ENCODE data around the gene KRTAP5-5.

KRTAP5-5 gene

GRCh38 chr11:1665313-1665712, 35.7 kb downstream of the KRTAP5-5 start:
- H3K9ac ChIP-seq (ENCODE audit: low read length): no peak overlapping the region
- no peak overlapping the region for H3K4me2 ChIP-seq (ENCODE audit: low read length)
- 0 out of 2 replicates have a peak, but pooled peaks cover 5% of the 10 kb centered on the region for H3K27me3 ChIP-seq (ENCODE audit: insufficient read depth, low read length)
- no peaks in the 10 kb centered on the region for H3K4me1 ChIP-seq (ENCODE audit: insufficient read depth, low read length, severe bottlenecking)
- no peaks in the 10 kb centered on the region for H4K20me1 ChIP-seq (ENCODE audit: insufficient read depth, low read length)
- no peak for TF ChIP-seq CTCF (IDR thresholded peaks at IDR 0.05; ENCODE audit: low read length)
- no peak for TF ChIP-seq EZH2 (IDR thresholded peaks at IDR 0.05; ENCODE audit: borderline replicate concordance, low read length)
- H3K4me3 ChIP-seq (ENCODE audit: low read depth, low read length, poor library complexity, severe bottlenecking): no peak overlapping the region
- no peaks in the 10 kb centered on the region for H3K9me3 ChIP-seq (ENCODE audit: low read length)
- H3K79me2 ChIP-seq (ENCODE audit: insufficient read depth, low read length): no peaks in the 10 kb centered on the region
- no peak overlapping the region for H2AFZ ChIP-seq (ENCODE audit: low read length)
- no peaks in the 10 kb centered on the region for H3K36me3 ChIP-seq (ENCODE audit: insufficient read depth, low read length)
- H3K9me2 ChIP-seq (ENCODE audit: low read depth, low read length): no peaks in the 10 kb centered on the region
- no peaks in the 10 kb centered on the region for H3F3A ChIP-seq (ENCODE audit: insufficient read depth, low read length)
- no peak overlapping the region for H3K27ac ChIP-seq (ENCODE audit: low read depth, low read length, poor library complexity, severe bottlenecking)

DNA sequence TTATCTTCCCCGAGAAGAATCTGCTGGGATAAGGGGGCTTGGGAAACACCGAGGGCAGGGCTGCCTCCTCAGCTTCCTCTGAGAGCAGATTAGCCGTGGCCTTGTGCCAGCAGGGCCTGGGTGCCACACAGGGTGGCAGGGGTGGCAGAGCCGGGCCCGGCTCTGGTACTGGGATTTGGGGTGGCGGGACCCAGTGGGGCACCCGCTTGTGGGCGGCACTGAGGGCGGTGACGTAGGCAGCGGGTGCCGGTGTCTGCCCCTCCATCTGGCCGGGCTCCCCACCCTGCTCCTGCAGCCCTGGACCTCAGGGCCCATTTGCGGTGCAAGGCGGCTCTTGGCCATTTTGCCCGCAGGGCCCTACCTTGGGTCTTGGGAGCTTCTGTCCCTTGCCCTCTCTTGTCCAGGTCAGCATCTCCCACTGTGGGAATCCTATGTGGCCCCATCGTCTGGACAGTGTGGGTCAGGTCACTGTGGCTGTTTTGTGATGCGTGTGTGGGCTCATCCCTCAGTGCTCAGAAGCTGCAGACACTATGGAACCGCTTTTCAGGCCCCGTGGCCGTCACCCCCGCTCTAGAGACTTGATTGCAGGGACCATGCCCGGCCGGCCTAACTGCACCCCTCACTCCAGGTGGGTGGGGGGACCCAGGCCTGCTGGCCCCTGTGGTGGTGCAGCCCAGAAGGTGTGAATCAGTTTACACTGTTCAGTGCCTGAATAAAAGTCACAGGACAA, 37.7 kb downstream of the KRTAP5-5 start:
- no peak overlapping the region for H3K4me2 ChIP-seq (ENCODE audit: low read length)
- H3K27ac ChIP-seq (ENCODE audit: low read depth, low read length, poor library complexity, severe bottlenecking): no peak overlapping the region
- no peaks in the 10 kb centered on the region for H3K9me2 ChIP-seq (ENCODE audit: low read depth, low read length)
- TF ChIP-seq EZH2 (IDR thresholded peaks at IDR 0.05; ENCODE audit: borderline replicate concordance, low read length): no peak
- TF ChIP-seq CTCF (IDR thresholded peaks at IDR 0.05; ENCODE audit: low read length): no peak
- H3K4me1 ChIP-seq (ENCODE audit: insufficient read depth, low read length, severe bottlenecking): no peaks in the 10 kb centered on the region
- no peak overlapping the region for H2AFZ ChIP-seq (ENCODE audit: low read length)
- H3K4me3 ChIP-seq (ENCODE audit: low read depth, low read length, poor library complexity, severe bottlenecking): no peak overlapping the region
- no peaks in the 10 kb centered on the region for H3K9me3 ChIP-seq (ENCODE audit: low read length)
- H3K79me2 ChIP-seq (ENCODE audit: insufficient read depth, low read length): no peaks in the 10 kb centered on the region
- H3K27me3 ChIP-seq (ENCODE audit: insufficient read depth, low read length): 0 out of 2 replicates have a peak, but pooled peaks cover 5% of the 10 kb centered on the region
- H3K36me3 ChIP-seq (ENCODE audit: insufficient read depth, low read length): no peaks in the 10 kb centered on the region
- H3K9ac ChIP-seq (ENCODE audit: low read length): no peak overlapping the region
- H3F3A ChIP-seq (ENCODE audit: insufficient read depth, low read length): no peaks in the 10 kb centered on the region
- H4K20me1 ChIP-seq (ENCODE audit: insufficient read depth, low read length): no peaks in the 10 kb centered on the region

DNA sequence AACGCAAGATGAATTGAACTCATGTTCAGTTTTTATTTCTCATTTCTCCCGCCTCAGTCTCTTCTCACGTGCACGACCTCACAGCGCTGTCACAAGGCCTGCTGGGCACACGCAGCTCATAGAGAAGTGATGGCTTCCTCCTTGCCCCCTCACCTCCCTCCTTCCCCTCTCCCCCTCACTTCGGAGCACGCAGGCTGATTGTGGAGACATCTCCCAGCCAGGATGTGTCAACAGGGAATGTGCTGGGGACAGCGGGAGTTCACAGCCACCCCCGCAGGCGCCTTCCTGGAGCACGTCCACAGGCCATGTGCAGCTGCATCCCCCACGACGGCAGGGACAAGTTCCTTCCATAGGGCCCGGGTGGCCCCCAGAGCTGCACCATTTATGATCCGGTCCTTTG, 38.3 kb downstream of the KRTAP5-5 start:
- Histone ChIP-seq H3K4me1 (ENCODE audit: insufficient read depth, low read length, severe bottlenecking) (no peaks in the 10 kb centered on the region), H3K27me3 (ENCODE audit: insufficient read depth, low read length) (0 out of 2 replicates have a peak, but pooled peaks cover 5% of the 10 kb centered on the region), H3K9me2 (ENCODE audit: low read depth, low read length) (no peaks in the 10 kb centered on the region), H3K36me3 (ENCODE audit: insufficient read depth, low read length) (no peaks in the 10 kb centered on the region), H3F3A (ENCODE audit: insufficient read depth, low read length) (no peaks in the 10 kb centered on the region), H4K20me1 (ENCODE audit: insufficient read depth, low read length) (no peaks in the 10 kb centered on the region), H3K79me2 (ENCODE audit: insufficient read depth, low read length) (no peaks in the 10 kb centered on the region), H3K9ac (ENCODE audit: low read length) (no peak overlapping the region), H3K4me2 (ENCODE audit: low read length) (no peak overlapping the region), H3K9me3 (ENCODE audit: low read length) (no peaks in the 10 kb centered on the region), H3K27ac (ENCODE audit: low read depth, low read length, poor library complexity, severe bottlenecking) (no peak overlapping the region), H2AFZ (ENCODE audit: low read length) (no peak overlapping the region), H3K4me3 (ENCODE audit: low read depth, low read length, poor library complexity, severe bottlenecking) (no peak overlapping the region)
- no peak for TF ChIP-seq CTCF (IDR thresholded peaks at IDR 0.05; ENCODE audit: low read length)
- TF ChIP-seq EZH2 (IDR thresholded peaks at IDR 0.05; ENCODE audit: borderline replicate concordance, low read length): no peak

Data from OCI-LY1 (cell line).